Stomach (tissue), 4 donors: ENCODE data around the gene FLYWCH2.

Experiments
- POLR2A ChIP-seq, 4 donors: fragments of 450-650 bp; IDR thresholded peaks; one replicate each; pipeline ENCODE4 v1.6.1; 2016; ENCODE audit warnings: antibody characterized with exemption in 4 of 4, control low read depth in 2 of 4, mild to moderate bottlenecking in 1 of 4, moderate library complexity in 1 of 4
- TF ChIP-seq, protein P1 (sequence below), 7 experiments: fragments of 450-650 bp in 4 of 7; fragments of 200-600 bp in 3 of 7; sonication (generic) in 3 of 7; IDR thresholded peaks; one replicate each; pipeline ENCODE4 v1.5.1; 2016 to 2019; ENCODE audit warnings: antibody characterized with exemption in 7 of 7, control low read depth in 2 of 7, mild to moderate bottlenecking in 1 of 7

DNA sequence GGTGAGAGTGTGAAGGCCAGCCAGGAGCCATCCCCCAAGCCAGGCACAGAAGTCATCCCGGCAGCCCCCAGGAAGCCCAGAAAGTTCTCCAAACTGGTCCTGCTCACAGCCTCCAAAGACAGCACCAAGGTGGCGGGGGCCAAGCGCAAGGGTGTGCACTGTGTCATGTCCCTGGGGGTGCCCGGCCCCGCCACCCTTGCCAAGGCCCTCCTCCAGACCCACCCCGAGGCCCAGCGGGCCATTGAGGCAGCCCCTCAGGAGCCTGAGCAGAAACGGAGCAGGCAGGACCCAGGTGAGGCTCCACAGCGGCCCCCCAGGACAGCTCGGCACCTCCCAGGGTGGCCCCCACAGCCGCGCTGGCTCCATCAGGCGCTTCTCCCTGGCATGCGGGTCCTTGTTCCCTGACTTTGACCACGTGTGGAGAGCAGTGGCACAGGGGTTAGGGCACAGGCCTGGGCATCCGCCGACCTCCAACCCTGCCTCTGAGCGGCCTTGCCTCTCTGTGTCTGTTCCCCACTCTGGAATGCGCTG is 13.5 kb downstream of the FLYWCH2 start:
- TF ChIP-seq, protein P1, sequence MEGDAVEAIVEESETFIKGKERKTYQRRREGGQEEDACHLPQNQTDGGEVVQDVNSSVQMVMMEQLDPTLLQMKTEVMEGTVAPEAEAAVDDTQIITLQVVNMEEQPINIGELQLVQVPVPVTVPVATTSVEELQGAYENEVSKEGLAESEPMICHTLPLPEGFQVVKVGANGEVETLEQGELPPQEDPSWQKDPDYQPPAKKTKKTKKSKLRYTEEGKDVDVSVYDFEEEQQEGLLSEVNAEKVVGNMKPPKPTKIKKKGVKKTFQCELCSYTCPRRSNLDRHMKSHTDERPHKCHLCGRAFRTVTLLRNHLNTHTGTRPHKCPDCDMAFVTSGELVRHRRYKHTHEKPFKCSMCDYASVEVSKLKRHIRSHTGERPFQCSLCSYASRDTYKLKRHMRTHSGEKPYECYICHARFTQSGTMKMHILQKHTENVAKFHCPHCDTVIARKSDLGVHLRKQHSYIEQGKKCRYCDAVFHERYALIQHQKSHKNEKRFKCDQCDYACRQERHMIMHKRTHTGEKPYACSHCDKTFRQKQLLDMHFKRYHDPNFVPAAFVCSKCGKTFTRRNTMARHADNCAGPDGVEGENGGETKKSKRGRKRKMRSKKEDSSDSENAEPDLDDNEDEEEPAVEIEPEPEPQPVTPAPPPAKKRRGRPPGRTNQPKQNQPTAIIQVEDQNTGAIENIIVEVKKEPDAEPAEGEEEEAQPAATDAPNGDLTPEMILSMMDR (IDR thresholded peaks at IDR 0.05): no peak
- no peak for TF ChIP-seq POLR2A (IDR thresholded peaks at IDR 0.05)
